H9 (cell line): ENCODE measurements around the gene ZNF423. TPM values are rescaled to one million over a fixed set of nuclear protein-coding genes. Genes with fewer than 3 reads are reported as not detected.

Experiments used
- DNase-seq: peaks from one replicate; pipeline ENCODE4 v3.0.0-alpha.2; 2017
- H2AFZ ChIP-seq: one replicate; pipeline ENCODE4 v1.6.1; 2013; ENCODE audit warnings: mild to moderate bottlenecking, low read length, control low read depth, moderate library complexity
- H2AK5ac ChIP-seq: 2 replicates; pipeline ENCODE4 v1.6.1; 2013; ENCODE audit warnings: low read length, control low read depth, mixed read lengths; ENCODE audit not compliant: insufficient read length
- H2BK120ac ChIP-seq: one replicate; pipeline ENCODE4 v1.6.1; 2013; ENCODE audit warnings: low read depth, mild to moderate bottlenecking, low read length, control low read depth, inconsistent platforms; ENCODE audit not compliant: poor library complexity, severe bottlenecking
- H2BK12ac ChIP-seq: 2 replicates; pipeline ENCODE4 v1.6.1; 2013; ENCODE audit warnings: low read length, control low read depth, mixed read lengths, low read depth; ENCODE audit not compliant: insufficient read length
- H2BK15ac ChIP-seq: 2 replicates; pipeline ENCODE4 v1.6.1; 2013; ENCODE audit warnings: low read depth, low read length, control low read depth
- H2BK20ac ChIP-seq: one replicate; pipeline ENCODE4 v1.6.1; 2013; ENCODE audit warnings: low read depth, mild to moderate bottlenecking, low read length, control low read depth, inconsistent platforms; ENCODE audit not compliant: poor library complexity, severe bottlenecking
- H2BK5ac ChIP-seq: 2 replicates; pipeline ENCODE4 v1.6.1; 2013; ENCODE audit warnings: low read length, control low read depth, mixed read lengths; ENCODE audit not compliant: insufficient read length
- H3K14ac ChIP-seq: 2 replicates; pipeline ENCODE4 v1.6.1; 2013; ENCODE audit warnings: low read length, control low read depth; ENCODE audit not compliant: insufficient read depth
- H3K18ac ChIP-seq: 2 replicates; pipeline ENCODE4 v1.6.1; 2013; ENCODE audit warnings: low read depth, mild to moderate bottlenecking, mixed read lengths, low read length, control low read depth; ENCODE audit not compliant: insufficient read length
- H3K23ac ChIP-seq: 2 replicates; pipeline ENCODE4 v1.6.1; 2013; ENCODE audit warnings: low read length, control low read depth, mixed read lengths, low read depth; ENCODE audit not compliant: insufficient read length
- H3K23me2 ChIP-seq: 2 replicates; pipeline ENCODE4 v1.6.1; 2013; ENCODE audit warnings: low read depth, mild to moderate bottlenecking, mixed read lengths, low read length, control low read depth; ENCODE audit not compliant: insufficient read length, poor library complexity, severe bottlenecking
- H3K27ac ChIP-seq: 2 replicates; pipeline ENCODE4 v1.5.1; 2013; ENCODE audit warnings: low read length, control low read depth, mixed read lengths, low read depth; ENCODE audit not compliant: insufficient read length
- H3K27me3 ChIP-seq: 2 replicates; pipeline ENCODE4 v1.6.1; 2013; ENCODE audit warnings: low read length, control low read depth, inconsistent platforms; ENCODE audit not compliant: insufficient read depth
- H3K4ac ChIP-seq: 2 replicates; pipeline ENCODE4 v1.6.1; 2013; ENCODE audit warnings: low read depth, mild to moderate bottlenecking, control low read depth, inconsistent platforms, low read length, moderate library complexity
- H3K4me1 ChIP-seq: 2 replicates; pipeline ENCODE4 v1.6.1; 2013; ENCODE audit warnings: low read length, control low read depth, inconsistent platforms; ENCODE audit not compliant: insufficient read depth
- H3K4me2 ChIP-seq: 2 replicates; pipeline ENCODE4 v1.6.1; 2013; ENCODE audit warnings: low read length, control low read depth, mixed read lengths; ENCODE audit not compliant: insufficient read length, insufficient read depth
- H3K56ac ChIP-seq: 2 replicates; pipeline ENCODE4 v1.6.1; 2013; ENCODE audit warnings: low read depth, mild to moderate bottlenecking, mixed read lengths, low read length, control low read depth; ENCODE audit not compliant: insufficient read length
- H3K79me1 ChIP-seq: 2 replicates; pipeline ENCODE4 v1.6.1; 2013; ENCODE audit warnings: low read depth, mild to moderate bottlenecking, moderate library complexity, low read length, control low read depth, inconsistent platforms; ENCODE audit not compliant: insufficient read depth, poor library complexity, severe bottlenecking
- H3K79me2 ChIP-seq: 2 replicates; pipeline ENCODE4 v1.6.1; 2013; ENCODE audit warnings: low read length, control low read depth, inconsistent platforms; ENCODE audit not compliant: insufficient read depth
- H3K9ac ChIP-seq: 2 replicates; pipeline ENCODE4 v1.6.1; 2013; ENCODE audit warnings: low read length, control low read depth, mixed read lengths; ENCODE audit not compliant: insufficient read length; ENCODE audit errors: extremely low read depth
- H3K9me3 ChIP-seq: one replicate; pipeline ENCODE4 v1.6.1; 2013; ENCODE audit warnings: low read depth, low read length, inconsistent platforms; ENCODE audit not compliant: control insufficient read depth
- H3T11ph ChIP-seq: one replicate; pipeline ENCODE4 v1.6.1; 2013; ENCODE audit warnings: mild to moderate bottlenecking, low read length, control low read depth, inconsistent platforms
- H4K20me1 ChIP-seq: one replicate; pipeline ENCODE4 v1.6.1; 2013; ENCODE audit not compliant: control insufficient read depth, insufficient read length, insufficient read depth
- H4K5ac ChIP-seq: 2 replicates; pipeline ENCODE4 v1.6.1; 2013; ENCODE audit warnings: low read depth, mild to moderate bottlenecking, mixed read lengths, low read length, control low read depth; ENCODE audit not compliant: insufficient read length
- H4K8ac ChIP-seq: replicated peaks from 2 replicates; pipeline ENCODE4 v1.6.1; 2013; ENCODE audit warnings: low read length, control low read depth, mixed read lengths, low read depth; ENCODE audit not compliant: insufficient read length
- H4K91ac ChIP-seq: 2 replicates; pipeline ENCODE4 v1.6.1; 2013; ENCODE audit warnings: low read depth, mild to moderate bottlenecking, moderate library complexity, mixed read lengths, low read length, control low read depth; ENCODE audit not compliant: insufficient read length
- H3K27ac Mint-ChIP-seq, 3 experiments: 2 replicates in 2 of 3; 3 replicates in 1 of 3; pipeline ENCODE4 v1.8.0; 2020 to 2021; ENCODE audit warnings: mixed read lengths in 3 of 3, mild to moderate bottlenecking in 1 of 3, moderate library complexity in 1 of 3
- H3K27me3 Mint-ChIP-seq: 2 replicates; pipeline ENCODE4 v1.8.0; 2021; ENCODE audit warnings: low read depth, mild to moderate bottlenecking, moderate library complexity, mixed read lengths
- H3K36me3 Mint-ChIP-seq, 3 experiments: 2 replicates in 2 of 3; 3 replicates in 1 of 3; pipeline ENCODE4 v1.8.0; 2020 to 2021; ENCODE audit warnings: low read depth in 3 of 3, mixed read lengths in 3 of 3; ENCODE audit not compliant: insufficient read depth in 1 of 3
- H3K4me1 Mint-ChIP-seq, 2 experiments: 2 replicates each; pipeline ENCODE4 v1.8.0; 2020; ENCODE audit warnings: mixed read lengths in 2 of 2
- H3K4me3 Mint-ChIP-seq, 2 experiments: 2 replicates in 1 of 2; 3 replicates in 1 of 2; pipeline ENCODE4 v1.8.0; 2020 to 2021; ENCODE audit warnings: mild to moderate bottlenecking in 2 of 2, mixed read lengths in 2 of 2, moderate library complexity in 1 of 2
- H3K9me3 Mint-ChIP-seq, 2 experiments: 2 replicates in 1 of 2; 3 replicates in 1 of 2; pipeline ENCODE4 v1.8.0; 2020; ENCODE audit warnings: mild to moderate bottlenecking in 2 of 2, mixed read lengths in 2 of 2, moderate library complexity in 1 of 2
- CTCF ChIP-seq: fragments of 200-600 bp; sonication (generic); conservative IDR thresholded peaks from 3 replicates; pipeline ENCODE4 v1.8.0; 2021; ENCODE audit warnings: antibody characterized with exemption, mild to moderate bottlenecking
- WGBS: extraction: QIAGEN DNeasy Blood & Tissue Kit; methylation state at CpG from one replicate; pipeline ENCODE4 v1.1.7; 2013; ENCODE audit warnings: missing lambda C conversion rate, low lambda C conversion rate, mixed read lengths; ENCODE audit not compliant: insufficient read length; ENCODE audit errors: extremely low coverage; 5-methylcytosine and 5-hydroxymethylcytosine counted together
- total RNA-seq: library from RNA; stranded (reverse); gene quantifications from 2 replicates; pipeline ENCODE4 v1.2.1, GENCODE V29; 2021

The ZNF423 gene
- total RNA-seq, 1 experiment from 2014 or later = 51.5 TPM

- WGBS = no CpG with 5 or more reads among the region's 4 CpGs
- H2BK5ac ChIP-seq = no peak overlapping the region
- no peaks in the 10 kb centered on the region; a peak in 1 of 7 replicates for H3K36me3 Mint-ChIP-seq
Observed at GRCh38 chr16:49539758-49540157, 316.2 kb downstream of the ZNF423 start.

More at GRCh38 chr16:49539758-49540157, 316.2 kb downstream of the ZNF423 start:
- no peak overlapping the region for H2AFZ ChIP-seq
- Mint-ChIP-seq H3K4me1 (peaks cover 32 to 45% of the 10 kb centered on the region in 2 experiments), H3K9me3 (no peaks in the 10 kb centered on the region), H3K27ac (no peak overlapping the region), H3K4me3 (no peak overlapping the region), H3K27me3 (no peaks in the 10 kb centered on the region)
- no peak for DNase-seq
- no peak overlapping the region for H4K5ac ChIP-seq
- no peaks in the 10 kb centered on the region for H4K20me1 ChIP-seq
- H3K79me1 ChIP-seq = no peaks in the 10 kb centered on the region
- no peak overlapping the region for H3K14ac ChIP-seq
- no peak overlapping the region for H3K4me2 ChIP-seq
- no peak overlapping the region for H2BK15ac ChIP-seq
- H3K56ac ChIP-seq = no peak overlapping the region
- H2BK20ac ChIP-seq = no peak overlapping the region
- no peaks in the 10 kb centered on the region for H3K4me1 ChIP-seq
- no peak overlapping the region for H2BK12ac ChIP-seq
- H3K4ac ChIP-seq = no peak overlapping the region
- no peak overlapping the region for H3K27ac ChIP-seq
- no peaks in the 10 kb centered on the region for H3K79me2 ChIP-seq
- no peak for TF ChIP-seq CTCF
- H3T11ph ChIP-seq = no peak overlapping the region
- H3K27me3 ChIP-seq = no peaks in the 10 kb centered on the region
- no peaks in the 10 kb centered on the region for H3K23me2 ChIP-seq
- H2AK5ac ChIP-seq = no peak overlapping the region
- no peaks in the 10 kb centered on the region for H3K9me3 ChIP-seq
- H2BK120ac ChIP-seq = no peak overlapping the region
- no peak overlapping the region for H4K8ac ChIP-seq
- H3K23ac ChIP-seq = no peak overlapping the region
- H3K9ac ChIP-seq = no peak overlapping the region
- no peak overlapping the region for H4K91ac ChIP-seq
- H3K18ac ChIP-seq = no peak overlapping the region
